Measurements from ENCODE around the gene FUT8.

GRCh38 chr14:65438266-65438933 is 25.9 kb downstream of the FUT8 start:
- TF ChIP-seq, protein P1, sequence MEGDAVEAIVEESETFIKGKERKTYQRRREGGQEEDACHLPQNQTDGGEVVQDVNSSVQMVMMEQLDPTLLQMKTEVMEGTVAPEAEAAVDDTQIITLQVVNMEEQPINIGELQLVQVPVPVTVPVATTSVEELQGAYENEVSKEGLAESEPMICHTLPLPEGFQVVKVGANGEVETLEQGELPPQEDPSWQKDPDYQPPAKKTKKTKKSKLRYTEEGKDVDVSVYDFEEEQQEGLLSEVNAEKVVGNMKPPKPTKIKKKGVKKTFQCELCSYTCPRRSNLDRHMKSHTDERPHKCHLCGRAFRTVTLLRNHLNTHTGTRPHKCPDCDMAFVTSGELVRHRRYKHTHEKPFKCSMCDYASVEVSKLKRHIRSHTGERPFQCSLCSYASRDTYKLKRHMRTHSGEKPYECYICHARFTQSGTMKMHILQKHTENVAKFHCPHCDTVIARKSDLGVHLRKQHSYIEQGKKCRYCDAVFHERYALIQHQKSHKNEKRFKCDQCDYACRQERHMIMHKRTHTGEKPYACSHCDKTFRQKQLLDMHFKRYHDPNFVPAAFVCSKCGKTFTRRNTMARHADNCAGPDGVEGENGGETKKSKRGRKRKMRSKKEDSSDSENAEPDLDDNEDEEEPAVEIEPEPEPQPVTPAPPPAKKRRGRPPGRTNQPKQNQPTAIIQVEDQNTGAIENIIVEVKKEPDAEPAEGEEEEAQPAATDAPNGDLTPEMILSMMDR (IDR thresholded peaks at IDR 0.05), result no peak
- no peak for TF ChIP-seq POLR2A (IDR thresholded peaks at IDR 0.05)
